Karpas-422 (cell line): ENCODE measurements around the gene HSPG2. TPM values are rescaled to one million over a fixed set of nuclear protein-coding genes. Genes with fewer than 3 reads are reported as not detected.

Source experiments
- DNase-seq: peaks from one replicate; pipeline ENCODE4 v3.0.0-alpha.2; 2015
- H2AFZ ChIP-seq: fragments of 200-600 bp; sonication (generic); 2 replicates; pipeline ENCODE4 v1.6.1; 2014; ENCODE audit warnings: antibody characterized with exemption, low read length, mixed read lengths
- H3K27ac ChIP-seq: fragments of 200-600 bp; sonication (generic); 2 replicates; pipeline ENCODE4 v1.5.1; 2014; ENCODE audit warnings: mild to moderate bottlenecking, low read length, moderate library complexity
- H3K27me3 ChIP-seq: fragments of 200-600 bp; sonication (generic); 2 replicates; pipeline ENCODE4 v1.6.1; 2014; ENCODE audit warnings: low read length, mixed read lengths
- H3K36me3 ChIP-seq: fragments of 200-600 bp; sonication (generic); 2 replicates; pipeline ENCODE4 v1.6.1; 2014; ENCODE audit warnings: low read length, mixed read lengths; ENCODE audit not compliant: insufficient read depth
- H3K4me1 ChIP-seq: fragments of 200-600 bp; sonication (generic); 2 replicates; pipeline ENCODE4 v1.6.1; 2014; ENCODE audit warnings: mild to moderate bottlenecking, low read length, mixed read lengths
- H3K4me2 ChIP-seq: fragments of 200-600 bp; sonication (generic); 2 replicates; pipeline ENCODE4 v1.6.1; 2014; ENCODE audit warnings: low read length, low read depth, mild to moderate bottlenecking; ENCODE audit not compliant: poor library complexity, severe bottlenecking
- H3K4me3 ChIP-seq: fragments of 200-600 bp; sonication (generic); 2 replicates; pipeline ENCODE4 v1.5.1; 2014; ENCODE audit warnings: mild to moderate bottlenecking, antibody characterized with exemption, low read length, mixed read lengths
- H3K79me2 ChIP-seq: fragments of 200-600 bp; sonication (generic); 2 replicates; pipeline ENCODE4 v1.6.1; 2014; ENCODE audit warnings: mild to moderate bottlenecking, low read length, mixed read lengths
- H3K9ac ChIP-seq: fragments of 200-600 bp; sonication (generic); 2 replicates; pipeline ENCODE4 v1.6.0; 2014; ENCODE audit warnings: low read length
- H3K9me2 ChIP-seq: fragments of 200-600 bp; sonication (generic), shearing (Covaris generic); replicated peaks from 2 replicates; pipeline ENCODE4 v1.6.0; 2014; ENCODE audit warnings: mild to moderate bottlenecking, low read length, moderate library complexity; ENCODE audit not compliant: insufficient read depth
- H3K9me3 ChIP-seq: fragments of 300-700, 200-600 bp; sonication (generic); 2 replicates; pipeline ENCODE4 v1.6.1; 2014; ENCODE audit warnings: low read length, mixed read lengths
- H4K20me1 ChIP-seq: fragments of 200-600 bp; sonication (generic); 2 replicates; pipeline ENCODE4 v1.6.1; 2014; ENCODE audit warnings: mild to moderate bottlenecking, antibody characterized with exemption, low read length, low read depth; ENCODE audit not compliant: insufficient read depth
- total RNA-seq: library from RNA; depleted of rRNA; stranded (reverse); fragments of >200 nt; shearing (Covaris generic); gene quantifications from 2 replicates; pipeline ENCODE4 v1.2.3, GENCODE V29; 2014; ENCODE audit warnings: low replicate concordance

Gene HSPG2
- total RNA-seq, 1 experiment from 2014 or later = not detected

- Histone ChIP-seq H3K4me2 (no peak overlapping the region), H3K27ac (no peak overlapping the region), H4K20me1 (no peaks in the 10 kb centered on the region), H3K9me2 (no peaks in the 10 kb centered on the region), H3K4me3 (no peak overlapping the region), H2AFZ (no peak overlapping the region), H3K36me3 (no peaks in the 10 kb centered on the region), H3K27me3 (no peaks in the 10 kb centered on the region), H3K9me3 (no peaks in the 10 kb centered on the region), H3K79me2 (no peaks in the 10 kb centered on the region), H3K4me1 (no peaks in the 10 kb centered on the region), H3K9ac (no peak overlapping the region)
- DNase-seq = peak; percentile 37
Measured at GRCh38 chr1:21815724-21816321, 121.3 kb downstream of the HSPG2 start.

- Histone ChIP-seq H3K9ac (no peak overlapping the region), H2AFZ (no peak overlapping the region), H3K4me3 (no peak overlapping the region), H3K79me2 (no peaks in the 10 kb centered on the region), H3K27ac (no peak overlapping the region), H4K20me1 (no peaks in the 10 kb centered on the region), H3K9me3 (no peaks in the 10 kb centered on the region), H3K4me1 (no peaks in the 10 kb centered on the region), H3K36me3 (no peaks in the 10 kb centered on the region), H3K9me2 (no peaks in the 10 kb centered on the region), H3K4me2 (no peak overlapping the region), H3K27me3 (no peaks in the 10 kb centered on the region)
- DNase-seq = peak; percentile 10
Measured at GRCh38 chr1:21814981-21815582, 122.0 kb downstream of the HSPG2 start.

- no peak overlapping the region for H3K9ac ChIP-seq
- H3K9me2 ChIP-seq = no peaks in the 10 kb centered on the region
- no peak overlapping the region for H2AFZ ChIP-seq
- no peak overlapping the region for H3K27ac ChIP-seq
- no peak overlapping the region for H3K4me3 ChIP-seq
- no peaks in the 10 kb centered on the region for H3K36me3 ChIP-seq
- H3K79me2 ChIP-seq = no peaks in the 10 kb centered on the region
- H4K20me1 ChIP-seq = no peaks in the 10 kb centered on the region
- H3K4me1 ChIP-seq = no peaks in the 10 kb centered on the region
- no peaks in the 10 kb centered on the region for H3K9me3 ChIP-seq
- H3K4me2 ChIP-seq = no peak overlapping the region
- DNase-seq = peak; percentile 36
- no peaks in the 10 kb centered on the region for H3K27me3 ChIP-seq
Measured at GRCh38 chr1:21814241-21814918, 122.7 kb downstream of the HSPG2 start.

DNA sequence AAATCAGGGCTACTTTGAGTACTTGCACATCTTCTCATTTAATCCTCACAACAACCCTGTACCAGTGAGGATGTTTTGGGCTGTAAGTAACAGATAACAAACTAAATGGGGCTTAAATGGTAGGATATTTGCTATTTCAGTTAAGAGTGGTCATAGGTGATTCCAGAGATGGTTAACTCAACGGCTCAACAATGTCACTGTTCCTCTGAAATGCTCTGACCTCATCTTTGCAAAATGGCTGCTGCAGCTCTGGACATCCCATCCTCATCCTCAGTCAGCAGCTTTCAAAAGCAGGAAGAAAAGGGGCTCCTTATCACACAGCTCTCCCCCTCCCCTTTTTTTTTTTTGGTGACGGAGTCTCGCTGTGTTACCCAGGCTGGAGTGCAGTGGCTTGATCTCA is 123.6 kb downstream of the HSPG2 start:
- H3K27ac ChIP-seq = no peak overlapping the region
- no peaks in the 10 kb centered on the region for H3K4me1 ChIP-seq
- no peak overlapping the region for H2AFZ ChIP-seq
- no peaks in the 10 kb centered on the region for H3K9me3 ChIP-seq
- no peaks in the 10 kb centered on the region for H4K20me1 ChIP-seq
- no peaks in the 10 kb centered on the region for H3K79me2 ChIP-seq
- H3K9ac ChIP-seq = no peak overlapping the region
- no peaks in the 10 kb centered on the region for H3K9me2 ChIP-seq
- H3K27me3 ChIP-seq = no peaks in the 10 kb centered on the region
- DNase-seq = peak; percentile 33
- H3K4me3 ChIP-seq = no peak overlapping the region
- no peak overlapping the region for H3K4me2 ChIP-seq
- no peaks in the 10 kb centered on the region for H3K36me3 ChIP-seq

DNA sequence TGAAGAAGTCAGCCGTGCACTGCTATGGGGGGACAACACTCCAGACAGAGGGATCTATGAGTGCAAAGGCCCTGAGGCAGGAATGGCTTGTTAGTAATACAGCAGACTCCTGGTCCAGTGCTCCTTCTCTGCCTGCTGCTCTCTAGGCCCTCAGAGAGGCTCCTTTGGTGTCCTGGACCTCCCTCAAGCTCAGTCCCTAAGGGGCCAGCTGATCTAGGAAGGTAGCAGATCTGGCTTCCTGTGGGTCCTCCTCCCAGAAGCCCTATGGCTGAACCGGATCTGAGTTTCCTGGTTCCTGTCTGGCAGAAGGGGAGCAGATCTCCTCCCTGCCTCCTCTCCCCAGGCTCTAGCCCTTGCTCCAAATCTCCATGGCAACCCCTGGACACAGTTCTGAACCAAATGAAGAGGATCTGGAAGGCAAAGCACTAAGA is 125.2 kb downstream of the HSPG2 start, which contains the start of gene LDLRAD2:
TSS of gene LDLRAD2 (plus strand) at position 391 of the 431 bp plus-strand sequence. CDS start 187 bp downstream, outside the sequence.
- no peak within 1 kb of the TSS for H3K9ac ChIP-seq
- no peaks in the 10 kb centered on the region for H3K9me3 ChIP-seq
- no peaks in the 10 kb centered on the region for H3K27me3 ChIP-seq
- H4K20me1 ChIP-seq = no peaks in the 10 kb centered on the region
- no peak within 1 kb of the TSS for H2AFZ ChIP-seq
- H3K4me3 ChIP-seq = no peak within 1 kb of the TSS
- H3K4me2 ChIP-seq = no peak within 1 kb of the TSS
- no peaks in the 10 kb centered on the region for H3K9me2 ChIP-seq
- H3K79me2 ChIP-seq = no peaks in the 10 kb centered on the region
- no peaks in the 10 kb centered on the region for H3K36me3 ChIP-seq
- DNase-seq = peak; percentile 10
- no peaks in the 10 kb centered on the region for H3K4me1 ChIP-seq
- no peak within 1 kb of the TSS for H3K27ac ChIP-seq

GRCh38 chr1:21804536-21804935 is 132.6 kb downstream of the HSPG2 start:
- peak; percentile 38 for DNase-seq
- H3K27me3 ChIP-seq = no peaks in the 10 kb centered on the region
- no peak overlapping the region for H3K9ac ChIP-seq
- H3K9me3 ChIP-seq = no peaks in the 10 kb centered on the region
- H3K4me2 ChIP-seq = no peak overlapping the region
- H2AFZ ChIP-seq = no peak overlapping the region
- no peaks in the 10 kb centered on the region for H3K79me2 ChIP-seq
- H3K9me2 ChIP-seq = no peaks in the 10 kb centered on the region
- H3K27ac ChIP-seq = no peak overlapping the region
- H3K36me3 ChIP-seq = no peaks in the 10 kb centered on the region
- no peak overlapping the region for H3K4me3 ChIP-seq
- no peaks in the 10 kb centered on the region for H3K4me1 ChIP-seq
- H4K20me1 ChIP-seq = no peaks in the 10 kb centered on the region

DNA sequence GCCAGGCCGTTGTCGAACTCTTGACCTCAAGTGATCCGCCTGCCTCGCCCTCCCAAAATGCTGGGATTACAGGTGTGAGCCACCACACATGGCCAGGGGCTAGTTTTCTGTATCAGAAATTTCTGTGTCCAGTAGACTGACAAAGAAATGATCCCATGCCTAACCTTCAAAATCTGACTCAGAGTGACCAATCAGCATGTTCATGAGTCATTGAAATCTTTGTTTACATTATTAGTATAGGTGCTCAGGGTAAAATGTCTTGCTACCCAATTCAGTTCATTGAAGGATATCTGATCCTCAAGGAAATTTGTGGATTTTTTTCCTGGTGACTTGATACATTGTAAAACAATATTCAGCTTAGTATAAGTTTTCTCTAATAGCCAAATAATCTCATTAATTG is 136.0 kb downstream of the HSPG2 start:
- Histone ChIP-seq H2AFZ (no peak overlapping the region), H3K9me2 (no peaks in the 10 kb centered on the region), H4K20me1 (no peaks in the 10 kb centered on the region), H3K4me3 (no peak overlapping the region), H3K9ac (no peak overlapping the region), H3K9me3 (no peaks in the 10 kb centered on the region), H3K4me2 (no peak overlapping the region), H3K27me3 (no peaks in the 10 kb centered on the region), H3K27ac (no peak overlapping the region), H3K36me3 (no peaks in the 10 kb centered on the region), H3K79me2 (no peaks in the 10 kb centered on the region), H3K4me1 (no peaks in the 10 kb centered on the region)
- no peak for DNase-seq

GRCh38 chr1:21799730-21800129 is 137.4 kb downstream of the HSPG2 start:
- H3K79me2 ChIP-seq = no peaks in the 10 kb centered on the region
- H4K20me1 ChIP-seq = no peaks in the 10 kb centered on the region
- H2AFZ ChIP-seq = no peak overlapping the region
- no peaks in the 10 kb centered on the region for H3K27me3 ChIP-seq
- no peaks in the 10 kb centered on the region for H3K4me1 ChIP-seq
- DNase-seq = peak; percentile 16
- no peaks in the 10 kb centered on the region for H3K9me2 ChIP-seq
- H3K4me3 ChIP-seq = no peak overlapping the region
- no peak overlapping the region for H3K9ac ChIP-seq
- no peak overlapping the region for H3K4me2 ChIP-seq
- H3K27ac ChIP-seq = no peak overlapping the region
- no peaks in the 10 kb centered on the region; the same call in 1 of the 2 replicates for H3K9me3 ChIP-seq
- no peaks in the 10 kb centered on the region for H3K36me3 ChIP-seq
